Panc1 (cell line): Measurements from ENCODE around the gene TESK2. TPM values are rescaled to one million over a fixed set of nuclear protein-coding genes. Genes with fewer than 3 reads are reported as not detected.

Source experiments
- ATAC-seq: fragments of 200-7000 bp; cut with Tn5 transposase; 2 replicates; pipeline ENCODE4 v1.9.1; 2020; ENCODE audit warnings: mild to moderate bottlenecking, moderate library complexity
- Bru-seq: library from RNA; stranded (reverse); fragments of 400-500 nt; gene quantifications from one replicate; lab custom pipeline; 2021; lab: Mats Ljungman, UMichigan
- BruChase-seq, 2 experiments: library from RNA; stranded (reverse); fragments of 400-500 nt; gene quantifications; one replicate each; lab custom pipeline; 2021; lab: Mats Ljungman, UMichigan
- BruUV-seq: library from RNA; stranded (reverse); fragments of 400-500 nt; replicated peaks from 2 replicates; lab custom pipeline; 2021; lab: Mats Ljungman, UMichigan
- CTCF ChIA-PET: fragments of 300-600 bp; sonication (Branson Sonifier 250); formaldehyde crosslinking; loops from one replicate; lab custom pipeline; 2022; ENCODE audit warnings: antibody characterized with exemption; lab: Charles Lee
- POLR2A ChIA-PET: fragments of 300-600 bp; sonication (Branson Sonifier 250); formaldehyde crosslinking; loops from one replicate; lab custom pipeline; 2022; ENCODE audit warnings: antibody characterized with exemption; lab: Charles Lee
- DNase-seq: peaks from one replicate; pipeline ENCODE4 v3.0.0-alpha.2; 2010; ENCODE audit warnings: low read depth, low spot score
- H3K27ac ChIP-seq: 2 replicates; pipeline ENCODE4 v1.5.1; 2011; ENCODE audit warnings: mild to moderate bottlenecking, low read length, inconsistent platforms
- H3K27me3 ChIP-seq: fragments of 200-500 bp; sonication (Bioruptor generic); 2 replicates; pipeline ENCODE4 v1.6.0; 2014; ENCODE audit warnings: low read length, inconsistent platforms; ENCODE audit not compliant: control insufficient read depth, insufficient read depth
- H3K36me3 ChIP-seq: fragments of 200-500 bp; sonication (Bioruptor generic); 2 replicates; pipeline ENCODE4 v1.5.1; 2014; ENCODE audit warnings: inconsistent platforms, mild to moderate bottlenecking, low read length, moderate library complexity; ENCODE audit not compliant: control insufficient read depth, insufficient read depth
- H3K4me1 ChIP-seq: 2 replicates; pipeline ENCODE4 v1.5.1; 2011; ENCODE audit warnings: inconsistent platforms, mild to moderate bottlenecking, low read length, moderate library complexity; ENCODE audit not compliant: control insufficient read depth, insufficient read depth
- H3K4me3 ChIP-seq, 2 experiments: 2 replicates each; pipeline ENCODE4 v1.5.1; 2011 to 2012; ENCODE audit warnings: low read depth in 2 of 2, low read length in 2 of 2, mild to moderate bottlenecking in 2 of 2, inconsistent platforms in 1 of 2, moderate library complexity in 1 of 2
- H3K9me3 ChIP-seq: fragments of 200-500 bp; sonication (Bioruptor generic); 2 replicates; pipeline ENCODE4 v1.5.1; 2014; ENCODE audit warnings: low read depth, mild to moderate bottlenecking, inconsistent platforms, low read length, moderate library complexity; ENCODE audit not compliant: control insufficient read depth, insufficient read depth
- POLR2AphosphoS5 ChIP-seq: IDR thresholded peaks from 2 replicates; pipeline ENCODE4 v1.6.1; 2012; ENCODE audit warnings: mild to moderate bottlenecking, low read depth, low read length, moderate library complexity
- SIN3A ChIP-seq: IDR thresholded peaks from 2 replicates; pipeline ENCODE4 v1.6.1; 2012; ENCODE audit warnings: low read depth, mild to moderate bottlenecking, low read length, moderate library complexity, borderline replicate concordance; ENCODE audit not compliant: insufficient read depth
- TCF7L2 ChIP-seq: IDR thresholded peaks from 2 replicates; pipeline ENCODE4 v1.6.1; 2011; ENCODE audit warnings: mild to moderate bottlenecking, low read depth, low read length, inconsistent platforms
- in situ Hi-C: cut with HindIII; loops from 2 replicates; pipeline ENCODE4 v1.10.0; 2016; ENCODE audit warnings: low sequenced_read_pairs, low pct_unique_long_range_greater_than_20kb
- intact Hi-C: fragments of 100-400 bp; cut with micrococcal nuclease; formaldehyde crosslinking; loops from one replicate; pipeline ENCODE4 v1.10.0; 2022; ENCODE audit not compliant: unreplicated experiment
- long read RNA-seq: library from polyadenylated mRNA; unstranded; transcript quantifications from one replicate; pipeline ENCODE4 v2.0.0, GENCODE V29; 2021; ENCODE audit not compliant: unreplicated experiment
- polyA plus RNA-seq: library from polyadenylated mRNA; unstranded; fragments of >200 nt; gene quantifications from one replicate; pipeline ENCODE4 v1.2.1, GENCODE V29; 2012; ENCODE audit warnings: missing spikeins; ENCODE audit not compliant: insufficient read length
- total RNA-seq: library from RNA; stranded (reverse); gene quantifications from one replicate; pipeline ENCODE4 v1.2.1, GENCODE V29; 2021; ENCODE audit not compliant: unreplicated experiment
- TF ChIP-seq, protein P1 (sequence below), 2 experiments: IDR thresholded peaks; 2 replicates each; pipeline ENCODE4 v1.6.1; 2011 to 2012; ENCODE audit warnings: low read depth in 2 of 2, control low read depth in 1 of 2, low read length in 1 of 2, mild to moderate bottlenecking in 1 of 2, moderate library complexity in 1 of 2; ENCODE audit not compliant: insufficient read depth in 1 of 2
- TF ChIP-seq, protein P2 (sequence below): fragments of 450-650 bp; IDR thresholded peaks from 2 replicates; pipeline ENCODE4 v1.5.1; 2017; ENCODE audit warnings: mild to moderate bottlenecking

The TESK2 gene, protein sequence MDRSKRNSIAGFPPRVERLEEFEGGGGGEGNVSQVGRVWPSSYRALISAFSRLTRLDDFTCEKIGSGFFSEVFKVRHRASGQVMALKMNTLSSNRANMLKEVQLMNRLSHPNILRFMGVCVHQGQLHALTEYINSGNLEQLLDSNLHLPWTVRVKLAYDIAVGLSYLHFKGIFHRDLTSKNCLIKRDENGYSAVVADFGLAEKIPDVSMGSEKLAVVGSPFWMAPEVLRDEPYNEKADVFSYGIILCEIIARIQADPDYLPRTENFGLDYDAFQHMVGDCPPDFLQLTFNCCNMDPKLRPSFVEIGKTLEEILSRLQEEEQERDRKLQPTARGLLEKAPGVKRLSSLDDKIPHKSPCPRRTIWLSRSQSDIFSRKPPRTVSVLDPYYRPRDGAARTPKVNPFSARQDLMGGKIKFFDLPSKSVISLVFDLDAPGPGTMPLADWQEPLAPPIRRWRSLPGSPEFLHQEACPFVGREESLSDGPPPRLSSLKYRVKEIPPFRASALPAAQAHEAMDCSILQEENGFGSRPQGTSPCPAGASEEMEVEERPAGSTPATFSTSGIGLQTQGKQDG
- 3.3 TPM for total RNA-seq
- 2.3 TPM for polyA plus RNA-seq
- Bru-seq, nascent RNA, result percentile 48 among the genes with signal in this experiment
- percentile 39 among the genes with signal in this experiment for BruChase-seq, experiment 1, labeled RNA remaining after a 2-hour chase
- percentile 42 among the genes with signal in this experiment for BruChase-seq, experiment 2, labeled RNA remaining after a 6-hour chase
- long read RNA-seq, partial matches to known transcripts, result 0 of 5 reads
- long read RNA-seq, other reads (novel, unspliced or antisense), result 2 of 5 reads

DNA sequence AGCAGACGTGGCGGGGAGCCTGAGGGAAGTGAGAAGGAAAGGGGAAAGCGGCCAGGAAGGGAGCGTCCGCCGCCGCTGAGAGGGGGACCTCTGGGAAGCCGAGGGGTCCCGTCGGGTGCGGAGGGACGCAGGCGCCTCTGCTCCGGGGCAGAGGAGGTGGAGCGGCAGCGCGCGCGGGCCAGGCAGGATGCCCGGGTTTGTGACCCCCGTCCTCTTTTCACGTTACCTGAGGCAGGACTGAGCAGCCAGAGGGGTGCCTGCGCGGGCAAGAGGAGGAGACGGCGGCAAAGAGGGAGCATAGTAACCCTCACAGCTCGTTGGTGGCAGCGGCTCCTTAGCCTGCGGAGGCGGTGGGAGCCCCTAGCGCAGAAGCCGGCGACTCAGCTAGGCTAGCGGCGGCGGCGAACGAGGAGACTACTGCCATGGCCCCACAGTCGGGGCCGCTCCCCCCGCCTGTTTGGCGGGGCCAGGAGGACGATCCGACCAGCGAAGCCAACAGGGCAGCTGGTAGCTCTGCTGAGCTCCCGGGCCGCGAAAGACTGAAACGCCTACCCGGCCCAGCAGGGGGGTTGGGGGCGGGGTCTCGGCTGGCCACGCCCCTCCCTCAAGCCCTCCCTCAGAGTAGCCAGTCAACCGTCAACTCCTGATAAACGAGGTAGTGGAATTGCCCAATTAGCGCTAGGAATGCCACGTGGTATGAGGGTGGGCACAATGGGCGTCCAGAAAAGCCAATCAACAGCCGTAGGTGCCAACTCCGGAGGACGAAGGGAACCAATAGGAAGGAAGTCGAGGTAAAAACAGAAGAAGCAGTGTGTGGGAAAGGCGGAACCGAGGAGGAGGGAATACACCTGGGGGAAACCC lies at the start of gene TESK2:
TSS of gene TESK2 (minus strand) at position 538 of the 861 bp plus-strand sequence. CDS start 33,378 bp downstream, outside the sequence.
- peak; percentile 24; the same call in 1 of the 2 replicates for TF ChIP-seq TCF7L2
- 0 out of 2 replicates have a peak, but pooled peaks have one; percentile 39 for TF ChIP-seq SIN3A
- TF ChIP-seq, protein P1, sequence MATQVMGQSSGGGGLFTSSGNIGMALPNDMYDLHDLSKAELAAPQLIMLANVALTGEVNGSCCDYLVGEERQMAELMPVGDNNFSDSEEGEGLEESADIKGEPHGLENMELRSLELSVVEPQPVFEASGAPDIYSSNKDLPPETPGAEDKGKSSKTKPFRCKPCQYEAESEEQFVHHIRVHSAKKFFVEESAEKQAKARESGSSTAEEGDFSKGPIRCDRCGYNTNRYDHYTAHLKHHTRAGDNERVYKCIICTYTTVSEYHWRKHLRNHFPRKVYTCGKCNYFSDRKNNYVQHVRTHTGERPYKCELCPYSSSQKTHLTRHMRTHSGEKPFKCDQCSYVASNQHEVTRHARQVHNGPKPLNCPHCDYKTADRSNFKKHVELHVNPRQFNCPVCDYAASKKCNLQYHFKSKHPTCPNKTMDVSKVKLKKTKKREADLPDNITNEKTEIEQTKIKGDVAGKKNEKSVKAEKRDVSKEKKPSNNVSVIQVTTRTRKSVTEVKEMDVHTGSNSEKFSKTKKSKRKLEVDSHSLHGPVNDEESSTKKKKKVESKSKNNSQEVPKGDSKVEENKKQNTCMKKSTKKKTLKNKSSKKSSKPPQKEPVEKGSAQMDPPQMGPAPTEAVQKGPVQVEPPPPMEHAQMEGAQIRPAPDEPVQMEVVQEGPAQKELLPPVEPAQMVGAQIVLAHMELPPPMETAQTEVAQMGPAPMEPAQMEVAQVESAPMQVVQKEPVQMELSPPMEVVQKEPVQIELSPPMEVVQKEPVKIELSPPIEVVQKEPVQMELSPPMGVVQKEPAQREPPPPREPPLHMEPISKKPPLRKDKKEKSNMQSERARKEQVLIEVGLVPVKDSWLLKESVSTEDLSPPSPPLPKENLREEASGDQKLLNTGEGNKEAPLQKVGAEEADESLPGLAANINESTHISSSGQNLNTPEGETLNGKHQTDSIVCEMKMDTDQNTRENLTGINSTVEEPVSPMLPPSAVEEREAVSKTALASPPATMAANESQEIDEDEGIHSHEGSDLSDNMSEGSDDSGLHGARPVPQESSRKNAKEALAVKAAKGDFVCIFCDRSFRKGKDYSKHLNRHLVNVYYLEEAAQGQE (IDR thresholded peaks at IDR 0.05; ENCODE audit: insufficient read depth in 1 of 2, low read depth in 2 of 2, low read length in 1 of 2), result no peak
- ChIA-PET CTCF (interaction anchor here (0.6 to 4.0 kb wide), 4 partner anchors 126 to 152 kb away, joined by 3 to 32 read pairs (median 4); no protein-coding TSS in a partner anchor), POLR2A (interaction anchor here (0.6 kb wide), 1 partner anchor 44 kb away, joined by 3 read pairs; no protein-coding TSS in a partner anchor)
- BruUV-seq, result no TSS peak
- H3K4me3 ChIP-seq, result peak within 1 kb of the TSS; percentile 63 to 77
- no peaks in the 10 kb centered on the region; the same call in 1 of the 2 replicates for H3K27me3 ChIP-seq
- H3K36me3 ChIP-seq, result no peaks in the 10 kb centered on the region
- DNase-seq, result peak; percentile 97
- peak; percentile 95 for ATAC-seq
- H3K4me1 ChIP-seq, result 0 out of 2 replicates have a peak, but pooled peaks cover 3% of the 10 kb centered on the region
- in situ Hi-C loops (no loop called here), intact Hi-C loops (loop anchor here (5.0 kb wide), 1 partner anchor 479 kb away; the partner anchor contains the start of genes HECTD3 and UROD)
- peak within 1 kb of the TSS; percentile 29 for H3K27ac ChIP-seq
- no peaks in the 10 kb centered on the region for H3K9me3 ChIP-seq

DNA sequence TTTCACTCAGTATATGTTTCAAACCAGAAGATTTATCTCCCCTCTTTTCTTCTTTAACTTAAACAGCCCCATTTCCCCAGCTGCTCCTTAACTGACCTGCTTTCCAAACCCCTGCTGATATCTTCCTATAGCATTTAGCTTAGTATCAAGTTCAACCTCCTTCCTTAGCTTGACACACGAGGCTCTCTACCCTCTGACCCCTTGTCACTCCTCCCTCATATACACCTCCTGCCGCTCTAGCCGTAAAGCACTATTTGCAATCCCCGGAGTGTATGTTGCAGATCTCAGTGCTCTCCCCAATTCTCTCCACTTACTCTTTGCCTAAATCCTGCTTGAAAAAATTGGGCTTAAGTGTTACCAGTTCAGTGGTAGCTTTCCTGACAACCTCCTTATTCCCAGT lies 45.9 kb upstream of the TESK2 start:
- in situ Hi-C loops, result no loop called here
- intact Hi-C loops, result no loop called here
- ATAC-seq (no peak), DNase-seq (no peak)
- no peak overlapping the region for H3K27ac ChIP-seq
- H3K27me3 ChIP-seq, result no peaks in the 10 kb centered on the region
- no peaks in the 10 kb centered on the region for H3K4me1 ChIP-seq
- ChIA-PET POLR2A (interaction anchor here (0.7 kb wide), 1 partner anchor 18 kb away, joined by 3 read pairs; no protein-coding TSS in a partner anchor), CTCF (interaction anchor here (0.6 kb wide), 1 partner anchor 14 kb away, joined by 3 read pairs; no protein-coding TSS in a partner anchor)
- H3K9me3 ChIP-seq, result no peaks in the 10 kb centered on the region
- no TSS peak for BruUV-seq
- H3K4me3 ChIP-seq, result no peak overlapping the region
- H3K36me3 ChIP-seq, result no peaks in the 10 kb centered on the region
- TF ChIP-seq SIN3A (no peak), POLR2AphosphoS5 (no peak), TCF7L2 (no peak)
- TF ChIP-seq, protein P1 (IDR thresholded peaks at IDR 0.05; ENCODE audit: insufficient read depth in 1 of 2, low read depth in 2 of 2, low read length in 1 of 2), result no peak
- TF ChIP-seq, protein P2, sequence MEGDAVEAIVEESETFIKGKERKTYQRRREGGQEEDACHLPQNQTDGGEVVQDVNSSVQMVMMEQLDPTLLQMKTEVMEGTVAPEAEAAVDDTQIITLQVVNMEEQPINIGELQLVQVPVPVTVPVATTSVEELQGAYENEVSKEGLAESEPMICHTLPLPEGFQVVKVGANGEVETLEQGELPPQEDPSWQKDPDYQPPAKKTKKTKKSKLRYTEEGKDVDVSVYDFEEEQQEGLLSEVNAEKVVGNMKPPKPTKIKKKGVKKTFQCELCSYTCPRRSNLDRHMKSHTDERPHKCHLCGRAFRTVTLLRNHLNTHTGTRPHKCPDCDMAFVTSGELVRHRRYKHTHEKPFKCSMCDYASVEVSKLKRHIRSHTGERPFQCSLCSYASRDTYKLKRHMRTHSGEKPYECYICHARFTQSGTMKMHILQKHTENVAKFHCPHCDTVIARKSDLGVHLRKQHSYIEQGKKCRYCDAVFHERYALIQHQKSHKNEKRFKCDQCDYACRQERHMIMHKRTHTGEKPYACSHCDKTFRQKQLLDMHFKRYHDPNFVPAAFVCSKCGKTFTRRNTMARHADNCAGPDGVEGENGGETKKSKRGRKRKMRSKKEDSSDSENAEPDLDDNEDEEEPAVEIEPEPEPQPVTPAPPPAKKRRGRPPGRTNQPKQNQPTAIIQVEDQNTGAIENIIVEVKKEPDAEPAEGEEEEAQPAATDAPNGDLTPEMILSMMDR, result no peak
